AG10803 (cell line): ENCODE measurements around the gene HABP4.
A peak's percentile ranks its signal among the peaks of the same experiment; 100 is the strongest.

Experiments
- DNase-seq: peaks from one replicate; pipeline ENCODE4 v3.0.0; 2010; ENCODE audit warnings: low read depth
- H3K4me3 ChIP-seq: 2 replicates; pipeline ENCODE4 v1.5.1; 2011; ENCODE audit warnings: mild to moderate bottlenecking, low read length, control low read depth
- CTCF ChIP-seq: conservative IDR thresholded peaks from 2 replicates; pipeline ENCODE4 v1.5.1; 2011; ENCODE audit warnings: mild to moderate bottlenecking, low read length, control low read depth, inconsistent platforms

Gene HABP4

GRCh38 chr9:96459268-96460007 lies 9.5 kb downstream of the HABP4 start:
- H3K4me3 ChIP-seq, result no peak overlapping the region
- no peak for DNase-seq
- no peak for TF ChIP-seq CTCF

GRCh38 chr9:96460470-96460869 lies 10.5 kb downstream of the HABP4 start:
- no peak overlapping the region for H3K4me3 ChIP-seq
- DNase-seq, result peak; percentile 84

GRCh38 chr9:96460882-96461281 lies 10.9 kb downstream of the HABP4 start:
- peak overlapping the region; percentile 8; the same call in 1 of the 2 replicates for H3K4me3 ChIP-seq
- TF ChIP-seq CTCF, result no peak
- DNase-seq, result peak; percentile 88

More at GRCh38 chr9:96460470-96460869, 10.5 kb downstream of the HABP4 start:
- no peak for TF ChIP-seq CTCF

- DNase-seq, result peak; percentile 25
- H3K4me3 ChIP-seq, result peak overlapping the region; percentile 8; the same call in 1 of the 2 replicates
- no peak for TF ChIP-seq CTCF
Observed at GRCh38 chr9:96461336-96461735, 11.4 kb downstream of the HABP4 start.

- H3K4me3 ChIP-seq, result no peak overlapping the region
- no peak for DNase-seq
- TF ChIP-seq CTCF, result no peak
Observed at GRCh38 chr9:96462541-96462940, 12.6 kb downstream of the HABP4 start.

- DNase-seq, result no peak
- TF ChIP-seq CTCF, result no peak
- no peak overlapping the region for H3K4me3 ChIP-seq
Observed at GRCh38 chr9:96464426-96464825, 14.5 kb downstream of the HABP4 start.

- DNase-seq, result no peak
- no peak for TF ChIP-seq CTCF
- no peak overlapping the region for H3K4me3 ChIP-seq
Observed at GRCh38 chr9:96467784-96468183, 17.8 kb downstream of the HABP4 start.
